C4-2B (cell line): ENCODE measurements around the gene TSPAN9.

Source experiments
- H3K27ac ChIP-seq: fragments of 450-650 bp; 2 replicates; pipeline ENCODE4 v1.5.1; 2017
- ZFX ChIP-seq: fragments of 450-650 bp; IDR thresholded peaks from 2 replicates; pipeline ENCODE4 v1.6.1; 2017
- TF ChIP-seq, protein P1 (sequence below): fragments of 450-650 bp; conservative IDR thresholded peaks from 2 replicates; pipeline ENCODE4 v1.5.1; 2017; ENCODE audit warnings: mild to moderate bottlenecking

Gene TSPAN9

GRCh38 chr12:3152892-3153291 lies 75.7 kb downstream of the TSPAN9 start:
- TF ChIP-seq ZFX = no peak
- TF ChIP-seq, protein P1, sequence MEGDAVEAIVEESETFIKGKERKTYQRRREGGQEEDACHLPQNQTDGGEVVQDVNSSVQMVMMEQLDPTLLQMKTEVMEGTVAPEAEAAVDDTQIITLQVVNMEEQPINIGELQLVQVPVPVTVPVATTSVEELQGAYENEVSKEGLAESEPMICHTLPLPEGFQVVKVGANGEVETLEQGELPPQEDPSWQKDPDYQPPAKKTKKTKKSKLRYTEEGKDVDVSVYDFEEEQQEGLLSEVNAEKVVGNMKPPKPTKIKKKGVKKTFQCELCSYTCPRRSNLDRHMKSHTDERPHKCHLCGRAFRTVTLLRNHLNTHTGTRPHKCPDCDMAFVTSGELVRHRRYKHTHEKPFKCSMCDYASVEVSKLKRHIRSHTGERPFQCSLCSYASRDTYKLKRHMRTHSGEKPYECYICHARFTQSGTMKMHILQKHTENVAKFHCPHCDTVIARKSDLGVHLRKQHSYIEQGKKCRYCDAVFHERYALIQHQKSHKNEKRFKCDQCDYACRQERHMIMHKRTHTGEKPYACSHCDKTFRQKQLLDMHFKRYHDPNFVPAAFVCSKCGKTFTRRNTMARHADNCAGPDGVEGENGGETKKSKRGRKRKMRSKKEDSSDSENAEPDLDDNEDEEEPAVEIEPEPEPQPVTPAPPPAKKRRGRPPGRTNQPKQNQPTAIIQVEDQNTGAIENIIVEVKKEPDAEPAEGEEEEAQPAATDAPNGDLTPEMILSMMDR = no peak
- H3K27ac ChIP-seq = no peak overlapping the region

GRCh38 chr12:3154006-3154405 lies 76.8 kb downstream of the TSPAN9 start:
- no peak overlapping the region for H3K27ac ChIP-seq
- TF ChIP-seq, protein P1 = no peak
- no peak for TF ChIP-seq ZFX

GRCh38 chr12:3155702-3156370 lies 78.7 kb downstream of the TSPAN9 start:
- no peak for TF ChIP-seq ZFX
- TF ChIP-seq, protein P1 = no peak
- no peak overlapping the region for H3K27ac ChIP-seq

GRCh38 chr12:3157581-3158323 lies 80.6 kb downstream of the TSPAN9 start:
- H3K27ac ChIP-seq = no peak overlapping the region
- TF ChIP-seq, protein P1 = no peak
- no peak for TF ChIP-seq ZFX

DNA sequence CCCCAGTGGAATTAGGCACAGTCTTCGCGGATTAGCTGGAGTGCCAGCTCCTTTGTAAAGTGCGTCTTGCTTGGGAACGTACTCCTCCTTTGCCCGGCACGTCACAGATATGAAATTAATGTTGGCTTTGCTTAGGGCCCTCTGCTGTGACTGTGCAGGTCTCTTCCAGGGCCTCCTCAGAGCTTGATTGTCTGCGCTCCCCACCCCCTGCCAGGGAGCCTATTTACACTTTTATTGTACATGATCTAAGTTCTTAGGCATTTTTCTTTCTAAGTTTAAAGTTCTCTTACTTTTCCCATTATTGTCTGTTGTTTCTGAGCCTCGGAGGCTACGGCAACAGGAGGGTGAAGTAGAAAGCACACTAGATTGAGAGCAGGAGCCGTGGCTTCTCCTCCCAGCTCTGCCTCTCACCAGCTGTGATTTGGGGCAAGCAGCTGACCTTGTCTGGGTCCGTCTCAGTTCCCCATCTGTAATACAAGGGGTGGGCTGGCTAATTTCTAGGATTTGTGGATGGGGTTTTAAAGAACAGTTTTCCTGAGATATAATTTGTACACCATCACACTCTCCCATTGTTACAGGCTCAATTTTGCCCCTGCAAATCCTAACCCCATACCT lies 81.8 kb downstream of the TSPAN9 start:
- no peak for TF ChIP-seq ZFX
- TF ChIP-seq, protein P1 = no peak
- H3K27ac ChIP-seq = no peak overlapping the region

DNA sequence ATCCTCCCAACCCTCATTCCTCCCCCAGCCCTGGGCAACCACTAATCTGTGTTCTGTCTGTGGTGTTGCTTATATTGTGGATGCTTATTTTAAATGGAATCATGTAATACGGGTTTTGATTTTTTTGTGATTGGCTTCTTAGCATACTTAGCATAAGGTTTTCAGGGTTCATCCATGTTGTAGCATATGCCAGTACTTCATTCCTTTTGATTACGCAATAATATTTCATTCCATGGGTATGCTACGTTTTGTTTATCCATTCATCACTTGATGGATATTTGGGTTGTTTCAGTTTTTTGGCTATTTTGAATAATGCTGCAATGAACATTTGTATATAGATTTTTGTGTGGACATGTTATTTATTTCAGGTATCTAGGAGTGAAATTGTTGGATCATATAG lies 82.9 kb downstream of the TSPAN9 start:
- no peak for TF ChIP-seq ZFX
- TF ChIP-seq, protein P1 = no peak
- H3K27ac ChIP-seq = no peak overlapping the region

GRCh38 chr12:3161861-3162260 lies 84.7 kb downstream of the TSPAN9 start:
- H3K27ac ChIP-seq = no peak overlapping the region

More at GRCh38 chr12:3161861-3162260, 84.7 kb downstream of the TSPAN9 start:
- TF ChIP-seq ZFX = no peak
- TF ChIP-seq, protein P1 = no peak
